ENCODE data around the gene MPP2.
A peak's percentile ranks its signal among the peaks of the same experiment; 100 is the strongest.
"Not testable (repeated sequence)": the region's sequence is repeated elsewhere in the genome, so short reads cannot be mapped to it uniquely, and the experiment has no call there.

The MPP2 gene

DNA sequence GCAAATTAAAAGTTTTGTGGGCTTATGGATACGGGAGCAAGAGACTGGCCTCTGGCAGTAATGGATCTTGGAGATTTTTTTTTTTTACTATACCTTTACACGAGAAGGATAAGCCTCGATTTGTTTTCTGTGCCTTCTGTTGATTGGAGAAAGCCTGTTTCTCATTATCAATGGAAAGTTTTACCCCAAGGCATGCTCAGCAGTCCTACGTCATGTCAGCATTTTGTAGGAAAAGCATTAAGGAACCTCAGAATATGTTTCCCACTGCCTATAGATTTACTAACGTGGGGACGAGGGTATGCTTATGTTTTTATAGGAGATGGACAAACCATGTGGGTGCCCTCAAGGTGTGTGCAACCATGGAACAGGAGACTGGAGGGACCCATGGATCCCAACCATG, 33.5 kb downstream of the MPP2 start:
- no peak for DNase-seq

- DNase-seq: no peak
Measured at GRCh38 chr17:43873091-43873490, 34.2 kb downstream of the MPP2 start.

- no peak for DNase-seq
Measured at GRCh38 chr17:43871946-43872690, 35.2 kb downstream of the MPP2 start.

DNA sequence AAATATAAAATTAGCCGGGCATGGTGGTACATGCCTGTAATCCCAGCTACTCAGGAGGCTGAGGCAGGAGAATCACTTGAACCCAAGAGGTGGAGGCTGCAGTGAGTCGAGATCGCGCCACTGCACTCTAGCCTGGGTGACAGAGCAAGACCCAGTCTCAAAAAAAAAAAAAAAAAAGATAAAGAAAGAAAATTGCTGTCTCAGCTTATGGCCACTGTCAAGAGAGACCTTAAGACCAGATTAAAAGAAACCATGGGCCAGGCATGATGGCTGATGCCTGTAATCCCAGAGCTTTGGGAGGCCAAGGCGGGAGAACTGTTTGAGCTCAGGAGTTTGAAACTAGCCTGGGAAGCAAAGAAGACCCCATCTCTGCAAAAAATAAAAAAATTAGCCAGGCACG, 38.3 kb downstream of the MPP2 start:
- DNase-seq: not testable (repeated sequence)

DNA sequence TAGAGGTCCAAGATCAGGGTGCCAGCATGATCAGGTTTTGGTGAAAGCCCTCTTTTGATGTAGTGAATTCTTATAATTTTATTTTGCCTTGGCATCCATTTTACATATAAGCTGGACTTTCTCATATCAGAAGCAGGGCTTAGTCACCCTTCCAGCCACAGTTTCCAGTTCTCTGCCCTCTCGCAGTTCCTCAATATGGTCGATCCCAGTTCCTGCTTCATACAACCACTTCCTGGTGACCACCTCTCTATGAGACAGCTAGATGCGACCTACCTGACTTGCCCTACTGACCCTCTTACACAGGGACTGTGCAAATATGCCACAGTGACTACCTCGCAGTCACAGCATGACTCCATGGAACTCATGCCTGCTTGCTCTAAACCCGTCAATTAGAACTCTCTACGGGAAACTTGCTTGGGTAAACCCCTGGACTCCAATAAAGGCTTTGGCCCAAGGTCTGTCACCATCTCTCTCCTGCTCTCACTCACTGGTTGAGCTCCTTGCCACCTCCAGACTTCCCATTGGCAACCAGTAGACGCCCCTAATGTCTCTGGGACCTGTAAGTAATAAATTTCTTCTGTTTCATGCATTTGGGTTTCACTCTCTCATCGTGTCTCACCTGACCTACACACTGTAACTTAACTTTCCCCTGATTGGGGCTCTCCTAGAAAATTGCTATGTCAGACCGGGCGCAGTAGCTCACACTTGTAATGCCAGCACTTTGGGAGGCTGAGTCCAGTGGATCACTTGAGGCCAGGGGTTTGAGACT, 38.9 kb downstream of the MPP2 start:
- no peak for DNase-seq

DNA sequence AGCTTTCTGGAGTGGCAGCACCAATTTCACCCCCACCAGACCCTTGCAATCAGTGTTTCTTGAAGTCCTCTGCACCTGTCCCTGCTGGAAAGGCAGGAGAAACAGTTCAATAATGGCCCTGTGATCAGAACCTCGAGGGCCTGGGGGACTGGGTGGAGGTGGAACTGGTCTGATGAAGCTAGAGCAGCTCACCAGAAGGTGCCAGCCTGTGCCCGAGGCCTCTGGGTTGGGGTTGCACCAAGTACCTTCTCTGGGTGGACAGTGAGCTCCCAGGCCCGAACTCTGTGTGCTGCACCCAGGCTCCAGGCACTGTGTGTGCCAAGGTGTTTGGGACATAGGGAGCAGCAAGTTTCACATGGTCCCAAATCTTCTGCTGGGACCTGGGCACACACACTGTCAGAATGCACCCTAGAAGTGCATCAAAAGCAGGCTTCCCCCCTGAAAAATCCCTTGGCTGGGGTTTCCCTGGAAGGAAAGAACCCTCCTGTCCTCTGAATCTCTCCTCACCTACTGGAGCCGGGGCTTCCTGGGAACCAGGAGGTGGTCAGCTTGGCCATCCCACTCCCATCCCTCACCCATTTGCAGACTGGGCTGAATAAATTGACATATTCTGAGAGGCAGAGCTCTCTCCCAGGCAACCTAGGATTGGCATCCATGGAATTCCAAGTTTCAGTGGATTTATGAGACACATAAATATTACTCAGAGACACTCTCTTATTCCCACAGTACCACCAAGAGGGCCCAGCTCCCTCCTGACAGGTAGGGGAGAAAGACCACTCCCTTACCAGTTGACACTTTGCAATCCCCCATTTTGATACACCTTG, 43.0 kb downstream of the MPP2 start:
- no peak for DNase-seq

DNA sequence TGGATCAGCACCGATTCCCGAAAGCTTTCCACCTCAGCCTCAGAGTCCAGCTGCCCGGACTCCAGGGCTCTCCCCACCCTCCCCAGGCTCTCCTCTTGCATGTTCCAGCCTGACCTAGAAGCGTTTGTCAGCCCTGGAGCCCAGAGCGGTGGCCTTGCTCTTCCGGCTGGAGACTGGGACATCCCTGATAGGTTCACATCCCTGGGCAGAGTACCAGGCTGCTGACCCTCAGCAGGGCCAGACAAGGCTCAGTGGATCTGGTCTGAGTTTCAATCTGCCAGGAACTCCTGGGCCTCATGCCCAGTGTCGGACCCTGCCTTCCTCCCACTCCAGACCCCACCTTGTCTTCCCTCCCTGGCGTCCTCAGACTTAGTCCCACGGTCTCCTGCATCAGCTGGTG, 45.4 kb downstream of the MPP2 start:
- DNase-seq: no peak

- no peak for DNase-seq
Measured at GRCh38 chr17:43860927-43861622, 46.3 kb downstream of the MPP2 start.

GRCh38 chr17:43860077-43860725, 47.1 kb downstream of the MPP2 start:
- DNase-seq: no peak

DNA sequence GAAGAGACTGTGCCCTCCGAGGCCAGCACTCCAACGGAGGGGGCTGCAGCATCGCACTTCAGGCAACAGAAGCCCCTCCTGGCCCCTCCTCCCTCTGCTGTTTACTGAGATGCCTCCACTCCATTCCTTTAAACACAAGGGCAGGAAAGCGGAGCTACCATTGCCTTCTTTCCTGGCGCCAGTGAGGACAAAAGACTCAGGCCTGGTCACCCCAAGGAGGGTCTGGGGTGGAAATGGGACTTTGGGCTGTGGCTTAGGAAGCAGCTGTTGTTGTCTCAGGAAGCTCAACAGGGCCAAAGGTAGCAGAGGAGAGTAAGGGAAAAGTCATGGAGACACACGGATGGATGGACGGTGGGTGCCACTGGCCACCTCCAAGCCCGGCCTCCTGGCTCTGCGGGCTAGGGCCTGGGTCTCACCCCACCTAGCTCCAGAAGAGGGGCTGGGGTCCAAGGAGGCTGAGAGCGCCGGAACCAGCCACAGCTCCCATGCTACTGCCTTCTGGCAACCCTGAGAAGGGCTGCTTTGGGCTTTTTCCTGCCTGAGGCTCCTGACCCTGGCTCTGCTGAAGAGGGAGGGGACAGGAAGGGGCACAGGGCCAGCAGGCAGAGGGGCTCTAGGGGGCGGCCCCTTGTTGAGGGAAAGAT, 49.3 kb downstream of the MPP2 start:
- no peak for DNase-seq

DNA sequence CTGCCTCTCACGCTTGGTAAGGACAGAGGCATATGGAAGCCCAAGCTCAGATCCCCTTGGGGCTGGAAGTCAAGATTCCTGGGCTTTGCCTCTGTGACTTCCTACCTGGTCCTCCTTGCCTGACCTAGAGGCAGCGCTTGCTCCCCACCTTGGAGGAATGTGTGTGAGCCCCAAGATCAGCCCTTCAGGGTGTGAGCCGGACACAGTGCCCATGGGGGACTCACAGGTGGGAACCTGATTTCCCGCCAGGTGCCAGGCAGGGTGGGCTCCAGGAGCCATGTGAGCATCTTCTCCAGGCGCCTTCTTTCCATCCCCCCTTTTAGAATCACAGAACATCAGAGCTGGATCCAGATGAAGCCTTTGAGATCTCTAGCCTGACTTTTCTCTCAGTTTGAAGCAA, 50.2 kb downstream of the MPP2 start:
- no peak for DNase-seq

DNA sequence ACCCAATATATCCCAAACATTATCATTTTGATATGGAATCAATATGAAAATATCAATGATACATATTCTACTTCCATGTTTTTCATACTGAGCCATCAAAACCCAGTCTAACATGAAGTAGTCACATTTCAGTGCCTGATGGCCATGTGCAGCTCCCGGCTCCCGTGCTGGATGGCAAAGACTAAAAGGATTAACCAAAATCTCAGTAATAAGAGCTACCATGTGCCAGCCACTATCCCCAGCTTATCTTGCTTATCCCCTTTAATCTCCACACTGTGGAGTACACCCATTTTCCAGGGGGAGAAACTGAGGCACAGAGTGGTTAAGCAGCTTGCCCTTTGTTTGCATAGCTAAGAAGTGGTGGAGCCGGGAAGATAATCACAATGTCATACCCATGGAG, 51.2 kb downstream of the MPP2 start:
- DNase-seq: no peak

DNA sequence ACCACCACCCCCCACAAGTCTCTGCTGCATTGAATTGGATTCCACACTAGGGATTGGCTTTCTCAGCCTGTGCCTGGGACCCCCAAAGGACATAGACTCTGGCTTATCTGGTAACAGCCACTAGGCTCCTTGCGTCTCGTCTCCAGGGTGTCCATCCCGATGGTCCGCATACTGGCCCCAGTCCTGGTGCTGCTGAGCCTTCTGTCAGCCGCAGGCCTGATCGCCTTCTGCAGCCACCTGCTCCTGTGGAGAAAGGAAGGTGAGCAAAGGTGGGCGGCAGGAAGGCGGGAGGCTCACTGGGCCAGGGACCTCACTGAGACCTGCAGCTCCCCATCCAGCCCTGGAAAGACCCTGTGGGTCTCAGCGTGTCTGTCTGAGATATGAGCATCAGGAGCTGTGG, 52.3 kb downstream of the MPP2 start:
- DNase-seq: no peak

DNA sequence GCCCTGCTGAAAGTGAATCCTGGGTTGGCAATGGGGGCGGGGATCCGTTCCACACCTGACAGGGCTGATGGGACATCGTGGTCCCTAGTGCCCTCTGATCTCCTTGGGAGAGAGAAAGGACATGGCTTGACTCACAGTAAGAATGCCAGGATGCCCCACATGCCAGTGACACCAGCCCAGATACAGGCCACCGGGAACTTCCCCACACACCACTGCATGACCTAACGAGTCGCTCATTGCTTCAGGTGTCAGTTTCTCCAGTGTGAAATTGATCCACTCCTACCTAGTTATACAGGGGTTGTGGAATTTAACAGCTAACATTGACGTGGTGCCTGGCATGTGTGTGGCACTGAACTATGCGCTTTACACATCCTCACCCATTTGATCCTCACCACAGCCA, 52.8 kb downstream of the MPP2 start:
- DNase-seq: no peak

DNA sequence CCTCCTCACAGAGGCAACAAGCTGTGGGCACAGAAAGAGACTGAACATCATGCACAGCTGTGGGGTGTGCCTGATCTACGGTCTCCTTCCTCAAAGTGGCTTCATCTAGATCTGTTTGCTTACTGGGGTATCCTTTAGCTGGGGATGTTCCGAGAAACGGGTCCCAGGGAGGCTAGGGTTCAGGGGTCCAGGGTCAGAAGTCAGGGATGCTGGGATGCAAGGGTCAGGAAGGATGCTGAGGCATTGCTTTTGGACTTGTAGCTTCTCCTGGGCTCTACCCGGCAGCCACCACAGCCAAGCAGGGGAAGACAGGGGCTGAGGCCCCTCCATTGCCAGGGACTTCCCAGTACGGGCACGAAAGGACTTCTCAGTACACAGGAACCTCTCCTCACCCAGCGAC, 53.8 kb downstream of the MPP2 start:
- no peak for DNase-seq

- no peak for DNase-seq
Measured at GRCh38 chr17:43852571-43852970, 54.8 kb downstream of the MPP2 start.

DNA sequence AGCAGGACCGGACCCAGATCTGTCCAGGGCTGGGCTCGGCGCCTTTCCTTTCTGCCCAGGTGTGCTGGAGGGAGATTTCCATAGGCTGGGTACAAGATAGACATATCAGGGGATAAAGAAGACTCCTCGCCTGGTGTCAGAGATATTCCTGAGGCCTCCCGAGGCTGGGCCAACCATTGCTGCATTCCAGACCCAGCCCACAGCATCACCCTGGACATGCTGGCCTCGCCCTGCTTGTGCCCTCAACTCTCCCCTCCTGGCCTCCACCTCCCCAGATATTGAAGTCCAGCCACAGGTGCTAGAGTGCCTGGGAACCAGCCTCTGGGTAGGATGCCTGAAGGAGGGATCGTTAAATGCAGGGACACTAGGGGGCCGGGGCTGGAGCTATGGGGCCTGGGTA, 58.2 kb downstream of the MPP2 start:
- no peak for DNase-seq

GRCh38 chr17:43848601-43849000, 58.7 kb downstream of the MPP2 start:
- no peak for DNase-seq

DNA sequence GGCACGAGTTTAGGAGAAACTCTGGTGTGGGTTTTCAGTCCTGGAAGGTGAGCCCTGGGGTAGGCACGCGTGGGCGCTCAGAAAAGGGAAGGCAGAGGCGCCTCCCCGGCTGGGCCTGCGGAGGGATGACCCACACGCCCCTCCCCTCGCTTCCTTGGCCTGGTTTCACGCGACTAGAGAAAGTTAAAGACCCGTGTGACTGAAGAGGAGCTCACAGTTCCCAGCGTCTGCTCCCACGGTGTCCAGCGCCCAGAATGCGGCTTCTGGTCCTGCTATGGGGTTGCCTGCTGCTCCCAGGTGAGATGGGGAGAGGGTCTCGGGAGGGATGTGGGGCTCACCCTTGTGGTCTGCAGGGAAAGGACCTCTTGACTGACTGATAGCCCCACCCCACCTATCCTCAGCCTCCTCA, 60.4 kb downstream of the MPP2 start, which contains the start of gene CD300LG:
CD300LG (plus strand) TSS at position 214 of the 409 bp plus-strand sequence; CDS start at position 255, 41 bp downstream.
- DNase-seq: no peak

GRCh38 chr17:43846221-43846712, 61.1 kb downstream of the MPP2 start:
- DNase-seq: peak; percentile 60 to 72

DNA sequence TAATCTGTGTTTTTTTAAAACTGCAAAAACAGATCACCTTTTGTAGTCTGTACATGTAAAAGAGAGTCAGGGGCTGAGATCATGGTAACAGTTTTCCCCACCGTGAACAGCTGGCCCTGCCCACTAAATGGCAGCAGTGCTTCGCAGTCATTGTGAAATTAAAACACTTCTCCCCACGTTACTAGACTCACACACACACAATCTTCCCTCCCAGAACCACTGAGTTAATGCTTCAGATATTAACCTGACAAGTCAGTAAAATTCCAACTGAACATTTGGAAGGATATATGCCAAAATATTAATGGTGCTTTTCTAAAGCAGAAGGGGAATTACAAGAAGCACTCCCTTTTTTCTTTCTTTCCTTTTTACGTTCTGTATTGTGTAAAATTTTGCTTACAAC, 61.6 kb downstream of the MPP2 start:
- DNase-seq: no peak

DNA sequence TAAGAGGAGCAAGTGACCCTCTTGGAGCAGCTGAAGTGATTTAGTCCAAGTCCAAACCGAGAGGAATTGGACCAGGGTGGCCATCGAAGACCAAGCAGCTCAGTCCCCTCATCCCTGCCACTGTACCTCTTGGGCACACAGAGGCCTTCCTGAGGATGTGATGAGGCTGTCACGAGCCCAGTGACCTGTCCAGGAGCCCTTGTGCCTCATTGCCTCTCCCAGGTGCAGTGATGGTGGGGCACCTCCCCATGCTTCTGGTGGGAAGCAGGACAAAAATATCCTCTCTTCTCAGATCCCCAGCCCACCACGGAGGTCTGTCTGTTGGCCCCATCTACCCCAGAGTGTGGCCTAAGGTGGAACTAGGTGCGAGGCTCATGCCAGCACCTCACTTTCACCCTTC, 63.1 kb downstream of the MPP2 start:
- DNase-seq: no peak
